Natural killer cell (primary cell): ENCODE results near the gene C19orf25. TPM values are rescaled to one million over a fixed set of nuclear protein-coding genes. Genes with fewer than 3 reads are reported as not detected.

ENCODE experiments used
- ATAC-seq, 3 donors: fragments of 150-1000 bp in 2 of 3; fragments of 200-7000 bp in 1 of 3; cut with Tn5 transposase; 1 replicate in 1 of 3; 2 replicates in 2 of 3; pipeline ENCODE4 v1.10.0; 2021; ENCODE audit warnings: mild to moderate bottlenecking in 2 of 3, moderate library complexity in 2 of 3
- DNase-seq, 2 donors: peaks; one replicate each; pipeline versions ENCODE4 v3.0.0 to v3.0.0-alpha.2; 2013 to 2021; ENCODE audit warnings: mixed read lengths in 1 of 2
- H3K27ac ChIP-seq: one replicate; pipeline ENCODE4 v1.5.1; 2013; ENCODE audit warnings: mild to moderate bottlenecking, low read length
- H3K27me3 ChIP-seq: one replicate; pipeline ENCODE4 v1.6.1; 2013; ENCODE audit warnings: low read length; ENCODE audit not compliant: control insufficient read depth, insufficient read depth
- H3K36me3 ChIP-seq: one replicate; pipeline ENCODE4 v1.6.1; 2013; ENCODE audit warnings: low read length; ENCODE audit not compliant: control insufficient read depth, insufficient read depth
- H3K4me1 ChIP-seq: one replicate; pipeline ENCODE4 v1.6.1; 2013; ENCODE audit warnings: low read length; ENCODE audit not compliant: control insufficient read depth, insufficient read depth
- H3K4me3 ChIP-seq: one replicate; pipeline ENCODE4 v1.5.1; 2013; ENCODE audit warnings: low read length
- H3K9me3 ChIP-seq: one replicate; pipeline ENCODE4 v1.6.1; 2013; ENCODE audit warnings: low read length; ENCODE audit not compliant: control insufficient read depth, insufficient read depth
- H3K27ac Mint-ChIP-seq, 2 donors: one replicate each; pipeline ENCODE4 v1.8.0; 2022; ENCODE audit warnings: mild to moderate bottlenecking in 2 of 2, mixed read lengths in 2 of 2, moderate library complexity in 1 of 2
- H3K27me3 Mint-ChIP-seq, 2 donors: one replicate each; pipeline ENCODE4 v1.8.0; 2022; ENCODE audit warnings: low read depth in 2 of 2, mixed read lengths in 2 of 2
- H3K36me3 Mint-ChIP-seq: one replicate; pipeline ENCODE4 v1.8.0; 2022; ENCODE audit warnings: mixed read lengths
- H3K4me1 Mint-ChIP-seq, 2 donors: one replicate each; pipeline ENCODE4 v1.8.0; 2022; ENCODE audit warnings: mixed read lengths in 2 of 2
- H3K4me3 Mint-ChIP-seq: one replicate; pipeline ENCODE4 v1.8.0; 2022; ENCODE audit warnings: mild to moderate bottlenecking, moderate library complexity, mixed read lengths
- H3K9me3 Mint-ChIP-seq, 2 donors: one replicate each; pipeline ENCODE4 v1.8.0; 2022; ENCODE audit warnings: mixed read lengths in 2 of 2
- WGBS: methylation state at CpG from one replicate; pipeline ENCODE4 v1.1.7; 2013; ENCODE audit warnings: missing lambda C conversion rate; ENCODE audit not compliant: insufficient coverage; 5-methylcytosine and 5-hydroxymethylcytosine counted together
- intact Hi-C: fragments of 100-400 bp; cut with micrococcal nuclease; formaldehyde crosslinking; loops from one replicate; pipeline ENCODE4 v1.14.2; 2022
- total RNA-seq, 4 donors: library from RNA; stranded (reverse); fragments of 120-200 nt in 1 of 4; gene quantifications; one replicate each; pipeline versions ENCODE4 v1.2.3 to v1.2.4, GENCODE V29; 2013 to 2022
- TF ChIP-seq, protein P1 (sequence below): fragments of 200-600 bp; IDR thresholded peaks from one replicate; pipeline ENCODE4 v1.8.0; 2022; ENCODE audit warnings: antibody characterized with exemption

Gene C19orf25
- total RNA-seq, 3 donors from 2014 or later (not counting 1 experiment from before 2014, with no cell fraction given): 30.2 to 42.2 (median 34.3) TPM

DNA sequence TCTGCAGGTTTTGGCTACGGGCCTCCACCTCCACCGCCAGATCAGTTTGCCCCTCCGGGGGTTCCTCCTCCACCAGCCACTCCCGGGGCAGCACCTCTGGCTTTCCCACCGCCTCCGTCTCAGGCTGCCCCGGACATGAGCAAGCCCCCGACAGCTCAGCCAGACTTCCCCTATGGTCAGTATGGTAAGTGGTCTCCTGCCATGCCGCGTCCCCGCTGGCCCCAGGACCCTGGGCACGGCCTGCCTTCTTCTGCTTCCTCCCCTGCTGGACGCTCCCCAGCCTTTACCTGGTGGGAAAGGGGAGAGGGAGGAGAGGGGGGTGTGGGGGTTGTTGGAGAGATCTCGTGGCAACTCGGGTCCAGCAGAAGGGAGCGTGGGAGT lies 46.5 kb downstream of the C19orf25 start:
- H3K27me3 Mint-ChIP-seq: no peaks in the 10 kb centered on the region
- no peaks in the 10 kb centered on the region for H3K9me3 Mint-ChIP-seq
- DNase-seq (no peak), ATAC-seq (no peak)
- WGBS: 97% methylated on average over 16 of the region's 16 CpGs
- Histone ChIP-seq H3K4me3 (no peak overlapping the region), H3K27ac (no peak overlapping the region), H3K9me3 (no peaks in the 10 kb centered on the region), H3K27me3 (no peaks in the 10 kb centered on the region), H3K36me3 (peaks cover 57% of the 10 kb centered on the region), H3K4me1 (peaks cover under 1% of the 10 kb centered on the region)
- no peak overlapping the region for H3K4me3 Mint-ChIP-seq
- peak overlapping the region in 1 of 2 donors; percentile 44 for H3K27ac Mint-ChIP-seq
- intact Hi-C loops: no loop called here
- H3K36me3 Mint-ChIP-seq: no peaks in the 10 kb centered on the region
- TF ChIP-seq, protein P1, sequence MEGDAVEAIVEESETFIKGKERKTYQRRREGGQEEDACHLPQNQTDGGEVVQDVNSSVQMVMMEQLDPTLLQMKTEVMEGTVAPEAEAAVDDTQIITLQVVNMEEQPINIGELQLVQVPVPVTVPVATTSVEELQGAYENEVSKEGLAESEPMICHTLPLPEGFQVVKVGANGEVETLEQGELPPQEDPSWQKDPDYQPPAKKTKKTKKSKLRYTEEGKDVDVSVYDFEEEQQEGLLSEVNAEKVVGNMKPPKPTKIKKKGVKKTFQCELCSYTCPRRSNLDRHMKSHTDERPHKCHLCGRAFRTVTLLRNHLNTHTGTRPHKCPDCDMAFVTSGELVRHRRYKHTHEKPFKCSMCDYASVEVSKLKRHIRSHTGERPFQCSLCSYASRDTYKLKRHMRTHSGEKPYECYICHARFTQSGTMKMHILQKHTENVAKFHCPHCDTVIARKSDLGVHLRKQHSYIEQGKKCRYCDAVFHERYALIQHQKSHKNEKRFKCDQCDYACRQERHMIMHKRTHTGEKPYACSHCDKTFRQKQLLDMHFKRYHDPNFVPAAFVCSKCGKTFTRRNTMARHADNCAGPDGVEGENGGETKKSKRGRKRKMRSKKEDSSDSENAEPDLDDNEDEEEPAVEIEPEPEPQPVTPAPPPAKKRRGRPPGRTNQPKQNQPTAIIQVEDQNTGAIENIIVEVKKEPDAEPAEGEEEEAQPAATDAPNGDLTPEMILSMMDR: no peak
- no peaks in the 10 kb centered on the region for H3K4me1 Mint-ChIP-seq

DNA sequence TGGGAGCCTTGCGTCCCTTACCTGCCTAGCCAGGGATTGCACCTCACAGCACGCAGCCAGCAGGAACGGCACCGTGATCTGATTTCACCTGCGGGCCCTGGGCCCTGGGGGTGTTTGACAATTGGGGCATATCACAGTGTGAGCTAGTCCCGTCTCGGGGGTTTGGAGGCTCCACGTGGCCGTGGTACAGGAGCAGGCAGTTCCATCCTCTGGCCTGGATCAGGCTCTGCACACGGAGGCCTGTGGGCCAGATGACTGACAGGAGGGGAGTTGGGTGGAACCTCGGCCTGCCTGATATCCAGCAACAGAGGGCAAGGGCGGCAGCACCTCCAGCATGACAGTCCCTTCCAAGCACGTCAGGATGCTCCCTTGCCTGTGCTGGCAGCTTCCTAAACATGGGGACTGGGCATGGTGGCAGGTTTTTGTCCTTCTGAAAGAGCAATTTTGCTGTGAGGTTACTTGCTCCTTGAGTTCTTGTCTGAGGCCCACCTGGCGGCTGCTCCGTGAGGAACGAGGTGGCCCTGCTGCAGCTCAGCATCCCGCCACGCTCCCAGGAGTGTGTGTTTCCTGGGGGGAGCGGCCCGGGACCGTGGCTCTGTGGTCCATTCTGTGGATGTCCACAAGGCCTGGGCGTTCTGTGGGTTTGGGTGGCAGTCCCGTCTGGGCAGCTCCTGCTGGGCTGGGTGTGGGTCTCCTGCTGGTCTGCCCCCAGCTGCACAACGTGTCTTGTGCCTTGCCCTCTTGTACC lies 47.1 kb downstream of the C19orf25 start:
- Mint-ChIP-seq H3K4me1 (no peaks in the 10 kb centered on the region), H3K4me3 (no peak overlapping the region)
- intact Hi-C loops: no loop called here

DNA sequence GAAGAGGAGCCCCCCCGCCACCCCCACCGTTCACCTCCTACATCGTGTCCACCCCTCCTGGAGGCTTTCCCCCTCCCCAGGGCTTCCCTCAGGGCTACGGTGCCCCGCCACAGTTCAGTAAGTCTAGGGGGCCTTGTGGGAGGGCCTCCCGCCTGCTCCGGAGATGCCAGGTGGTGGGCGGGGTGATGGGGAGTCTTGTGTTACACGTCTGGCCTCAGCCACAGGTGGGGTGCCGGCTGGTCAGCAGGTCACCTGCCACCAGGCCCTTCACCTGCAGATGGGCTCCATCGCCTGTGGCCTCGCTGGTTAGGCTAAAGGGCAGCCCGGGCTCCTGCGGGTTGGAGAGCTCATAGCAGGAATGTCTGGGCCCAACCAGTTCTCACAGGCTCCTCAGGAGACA lies 48.8 kb downstream of the C19orf25 start:
- intact Hi-C loops: no loop called here
- Mint-ChIP-seq H3K27me3 (no peaks in the 10 kb centered on the region), H3K4me1 (no peaks in the 10 kb centered on the region), H3K9me3 (no peaks in the 10 kb centered on the region), H3K27ac (no peak overlapping the region), H3K36me3 (no peaks in the 10 kb centered on the region), H3K4me3 (no peak overlapping the region)
- Histone ChIP-seq H3K36me3 (peaks cover 66% of the 10 kb centered on the region), H3K4me1 (no peaks in the 10 kb centered on the region), H3K9me3 (no peaks in the 10 kb centered on the region), H3K27me3 (no peaks in the 10 kb centered on the region), H3K27ac (no peak overlapping the region), H3K4me3 (no peak overlapping the region)
- TF ChIP-seq, protein P1: no peak
- ATAC-seq (no peak), DNase-seq (no peak)
- WGBS: 97% methylated on average over 11 of the region's 14 CpGs

More for the DNA sequence above, 47.1 kb downstream of the C19orf25 start:
- Mint-ChIP-seq H3K9me3 (no peaks in the 10 kb centered on the region), H3K27ac (peak overlapping the region in 1 of 2 donors; percentile 44), H3K27me3 (no peaks in the 10 kb centered on the region), H3K36me3 (no peaks in the 10 kb centered on the region)
- 95% methylated on average over 24 of the region's 24 CpGs for WGBS
- TF ChIP-seq, protein P1: no peak
- Histone ChIP-seq H3K9me3 (no peaks in the 10 kb centered on the region), H3K27ac (no peak overlapping the region), H3K4me3 (no peak overlapping the region), H3K27me3 (no peaks in the 10 kb centered on the region), H3K4me1 (no peaks in the 10 kb centered on the region), H3K36me3 (peaks cover 57% of the 10 kb centered on the region)
- no peak for ATAC-seq
- no peak for DNase-seq

DNA sequence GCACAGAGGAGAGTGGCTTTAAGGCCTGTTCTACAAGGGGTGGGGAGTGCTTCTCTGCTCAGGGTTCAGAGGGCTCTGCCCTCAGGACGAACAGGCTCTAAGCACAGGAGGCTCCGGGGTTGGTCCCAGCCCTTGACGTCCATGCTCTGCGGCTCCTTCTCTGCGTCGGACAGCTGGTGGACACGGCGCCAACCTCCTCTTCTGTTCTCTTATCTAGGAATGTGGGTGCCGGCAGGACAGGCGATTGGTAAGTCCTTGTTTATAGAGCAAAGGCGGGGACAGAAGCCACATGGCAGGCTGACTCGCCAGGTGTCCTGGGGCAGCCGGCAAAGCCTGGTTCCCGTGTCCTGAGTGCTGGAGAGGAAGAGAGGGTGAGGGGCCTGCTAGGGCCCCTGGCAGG lies 49.3 kb downstream of the C19orf25 start:
- Histone ChIP-seq H3K9me3 (no peaks in the 10 kb centered on the region), H3K4me1 (no peaks in the 10 kb centered on the region), H3K36me3 (peaks cover 66% of the 10 kb centered on the region), H3K4me3 (no peak overlapping the region), H3K27me3 (no peaks in the 10 kb centered on the region), H3K27ac (no peak overlapping the region)
- H3K4me1 Mint-ChIP-seq: no peaks in the 10 kb centered on the region
- no peaks in the 10 kb centered on the region for H3K27me3 Mint-ChIP-seq
- DNase-seq (no peak), ATAC-seq (no peak)
- no peak overlapping the region for H3K4me3 Mint-ChIP-seq
- TF ChIP-seq, protein P1: no peak
- WGBS: 96% methylated on average over 14 of the region's 14 CpGs
- H3K36me3 Mint-ChIP-seq: no peaks in the 10 kb centered on the region
- no peaks in the 10 kb centered on the region for H3K9me3 Mint-ChIP-seq
- H3K27ac Mint-ChIP-seq: no peak overlapping the region
- intact Hi-C loops: no loop called here
